IgD-negative memory B cell (primary cell): ENCODE results near the gene NLRC4. TPM values are rescaled to one million over a fixed set of nuclear protein-coding genes. Genes with fewer than 3 reads are reported as not detected.
A peak's percentile ranks its signal among the peaks of the same experiment; 100 is the strongest.
"Not testable (repeated sequence)": the region's sequence is repeated elsewhere in the genome, so short reads cannot be mapped to it uniquely, and the experiment has no call there.

Experiments used
- H3K27ac Mint-ChIP-seq, 3 donors: one replicate each; pipeline ENCODE4 v1.8.0; 2020 to 2022; ENCODE audit warnings: mild to moderate bottlenecking in 3 of 3, mixed read lengths in 3 of 3, moderate library complexity in 1 of 3
- H3K27me3 Mint-ChIP-seq: one replicate; pipeline ENCODE4 v1.8.0; 2021; ENCODE audit warnings: mixed read lengths
- H3K36me3 Mint-ChIP-seq: one replicate; pipeline ENCODE4 v1.8.0; 2020; ENCODE audit warnings: mild to moderate bottlenecking, mixed read lengths
- H3K4me1 Mint-ChIP-seq, 3 donors: one replicate each; pipeline ENCODE4 v1.8.0; 2020 to 2022; ENCODE audit warnings: mixed read lengths in 3 of 3, mild to moderate bottlenecking in 1 of 3
- H3K4me3 Mint-ChIP-seq, 4 donors: one replicate each; pipeline ENCODE4 v1.8.0; 2020 to 2022; ENCODE audit warnings: mild to moderate bottlenecking in 4 of 4, mixed read lengths in 4 of 4, moderate library complexity in 3 of 4
- H3K9me3 Mint-ChIP-seq, 3 donors: one replicate each; pipeline ENCODE4 v1.8.0; 2020 to 2021; ENCODE audit warnings: mixed read lengths in 3 of 3, mild to moderate bottlenecking in 1 of 3
- polyA plus RNA-seq: library from polyadenylated mRNA; unstranded; fragments of 300-500 nt; fragmentation: Illumina TruSeq; gene quantifications from one replicate; pipeline ENCODE4 v1.2.3, GENCODE V29; 2021

Gene NLRC4
- polyA plus RNA-seq, 1 donor from 2014 or later, result 1.6 TPM

- no peak overlapping the region for H3K27ac Mint-ChIP-seq
- H3K27me3 Mint-ChIP-seq, result no peaks in the 10 kb centered on the region
- H3K36me3 Mint-ChIP-seq, result peaks cover 7% of the 10 kb centered on the region
- no peaks in the 10 kb centered on the region for H3K9me3 Mint-ChIP-seq
- no peaks in the 10 kb centered on the region for H3K4me1 Mint-ChIP-seq
- H3K4me3 Mint-ChIP-seq, result no peak overlapping the region
These were observed 41.7 kb downstream of the NLRC4 start for GRCh38 chr2:32222966-32223365.

- Mint-ChIP-seq H3K4me1 (peaks cover 0 to 1% (median 0%) of the 10 kb centered on the region in 3 donors), H3K27ac (no peak overlapping the region), H3K9me3 (no peaks in the 10 kb centered on the region)
These were observed 44.2 kb downstream of the NLRC4 start for GRCh38 chr2:32220445-32220844.

GRCh38 chr2:32212295-32212694 lies 52.4 kb downstream of the NLRC4 start:
- peaks cover 0 to 5% (median 0%) of the 10 kb centered on the region in 3 donors for H3K4me1 Mint-ChIP-seq
- peaks cover 9% of the 10 kb centered on the region for H3K36me3 Mint-ChIP-seq
- no peaks in the 10 kb centered on the region for H3K9me3 Mint-ChIP-seq
- no peaks in the 10 kb centered on the region for H3K27me3 Mint-ChIP-seq
- peak overlapping the region in 1 of 3 donors; percentile 63 for H3K27ac Mint-ChIP-seq
- H3K4me3 Mint-ChIP-seq, result no peak overlapping the region

More at GRCh38 chr2:32220445-32220844, 44.2 kb downstream of the NLRC4 start:
- peaks cover 9% of the 10 kb centered on the region for H3K36me3 Mint-ChIP-seq
- H3K27me3 Mint-ChIP-seq, result no peaks in the 10 kb centered on the region
- no peak overlapping the region for H3K4me3 Mint-ChIP-seq

GRCh38 chr2:32210767-32211408 lies 53.8 kb downstream of the NLRC4 start:
- H3K27ac Mint-ChIP-seq, result no peak overlapping the region
- peaks cover 13% of the 10 kb centered on the region for H3K36me3 Mint-ChIP-seq
- H3K4me1 Mint-ChIP-seq, result peaks cover 0 to 3% (median 0%) of the 10 kb centered on the region in 3 donors
- H3K4me3 Mint-ChIP-seq, result no peak overlapping the region
- H3K27me3 Mint-ChIP-seq, result no peaks in the 10 kb centered on the region
- no peaks in the 10 kb centered on the region for H3K9me3 Mint-ChIP-seq

GRCh38 chr2:32203428-32203827 lies 61.3 kb downstream of the NLRC4 start:
- peaks cover 12% of the 10 kb centered on the region for H3K36me3 Mint-ChIP-seq
- H3K4me1 Mint-ChIP-seq, H3K27ac Mint-ChIP-seq, H3K4me3 Mint-ChIP-seq, H3K9me3 Mint-ChIP-seq, H3K27me3 Mint-ChIP-seq: not testable (repeated sequence)

GRCh38 chr2:32200814-32201213 lies 63.9 kb downstream of the NLRC4 start:
- H3K27ac Mint-ChIP-seq, result no peak overlapping the region

GRCh38 chr2:32192418-32192817 lies 72.3 kb downstream of the NLRC4 start:
- H3K27me3 Mint-ChIP-seq, result no peaks in the 10 kb centered on the region
- peaks cover 8% of the 10 kb centered on the region for H3K36me3 Mint-ChIP-seq
- no peaks in the 10 kb centered on the region for H3K9me3 Mint-ChIP-seq
- no peak overlapping the region for H3K4me3 Mint-ChIP-seq
- peaks cover 10 to 12% (median 11%) of the 10 kb centered on the region in 3 donors for H3K4me1 Mint-ChIP-seq
- H3K27ac Mint-ChIP-seq, result no peak overlapping the region

More at GRCh38 chr2:32200814-32201213, 63.9 kb downstream of the NLRC4 start:
- Mint-ChIP-seq H3K36me3 (peaks cover 8% of the 10 kb centered on the region), H3K4me3 (no peak overlapping the region), H3K9me3 (no peaks in the 10 kb centered on the region), H3K27me3 (no peaks in the 10 kb centered on the region), H3K4me1 (no peaks in the 10 kb centered on the region)

- H3K4me3 Mint-ChIP-seq, result peak overlapping the region in 1 of 4 donors; percentile 58
- no peaks in the 10 kb centered on the region for H3K9me3 Mint-ChIP-seq
- no peak overlapping the region for H3K27ac Mint-ChIP-seq
- no peaks in the 10 kb centered on the region for H3K27me3 Mint-ChIP-seq
- peaks cover 10 to 16% (median 11%) of the 10 kb centered on the region in 3 donors for H3K4me1 Mint-ChIP-seq
- peaks cover 13% of the 10 kb centered on the region for H3K36me3 Mint-ChIP-seq
These were observed 75.7 kb downstream of the NLRC4 start for GRCh38 chr2:32189011-32189410.

GRCh38 chr2:32182667-32183066 lies 82.0 kb downstream of the NLRC4 start:
- Mint-ChIP-seq H3K27ac (peak overlapping the region in 1 of 3 donors; percentile 19), H3K27me3 (no peaks in the 10 kb centered on the region), H3K4me3 (no peak overlapping the region), H3K36me3 (peaks cover 10% of the 10 kb centered on the region), H3K4me1 (peaks cover 0 to 5% (median 4%) of the 10 kb centered on the region in 3 donors), H3K9me3 (no peaks in the 10 kb centered on the region)

Other genes starting within 250 kb of the NLRC4 start
- 157 TPM for gene DPY30, start 225.1 kb downstream of the NLRC4 start, polyA plus RNA-seq
- 14.3 TPM for gene SPAST, start 201.3 kb downstream of the NLRC4 start, polyA plus RNA-seq
- 6.7 TPM for gene SLC30A6, start 99.0 kb downstream of the NLRC4 start, polyA plus RNA-seq
- 24.2 TPM for gene YIPF4, start 13.0 kb upstream of the NLRC4 start, polyA plus RNA-seq
- 23.0 TPM for gene BIRC6, start 92.1 kb upstream of the NLRC4 start, polyA plus RNA-seq